SW 1271 (cell line): ENCODE data around the gene KCNK16.

Source experiments
- DNase-seq, 2 experiments: peaks; one replicate each; lab custom pipeline; 2025; lab: John Stamatoyannopoulos, UW

Gene KCNK16

GRCh38 chr6:39276379-39276995 lies 46.0 kb downstream of the KCNK16 start:
- no peak for DNase-seq

- DNase-seq: no peak
Measured at GRCh38 chr6:39274903-39275302, 47.6 kb downstream of the KCNK16 start.

- no peak for DNase-seq
Measured at GRCh38 chr6:39274471-39274870, 48.0 kb downstream of the KCNK16 start.

- no peak for DNase-seq
Measured at GRCh38 chr6:39273406-39273821, 49.1 kb downstream of the KCNK16 start.

- DNase-seq: no peak
Measured at GRCh38 chr6:39269961-39270360, 52.5 kb downstream of the KCNK16 start.

- no peak for DNase-seq
Measured at GRCh38 chr6:39268721-39269120, 53.8 kb downstream of the KCNK16 start.

- DNase-seq: no peak
Measured at GRCh38 chr6:39268171-39268570, 54.3 kb downstream of the KCNK16 start.

- no peak for DNase-seq
Measured at GRCh38 chr6:39266782-39267355, 55.6 kb downstream of the KCNK16 start.

- DNase-seq: no peak
Measured at GRCh38 chr6:39266375-39266774, 56.1 kb downstream of the KCNK16 start.
